WERI-Rb-1 (cell line): ENCODE measurements around the gene MED9.

Experiments
- DNase-seq: peaks from one replicate; pipeline ENCODE4 v3.0.0-alpha.2; 2020
- H3K27ac ChIP-seq: fragments of 250-450 bp; sonication (Bioruptor Pico); 2 replicates; pipeline ENCODE4 v1.5.1; 2020; ENCODE audit warnings: mild to moderate bottlenecking, moderate library complexity
- H3K27me3 ChIP-seq: fragments of 250-450 bp; sonication (Bioruptor Pico); 2 replicates; pipeline ENCODE4 v1.5.1; 2021; ENCODE audit warnings: mild to moderate bottlenecking, low read depth, moderate library complexity; ENCODE audit not compliant: insufficient read depth, severe bottlenecking
- H3K36me3 ChIP-seq: fragments of 250-450 bp; sonication (Bioruptor Pico); 2 replicates; pipeline ENCODE4 v1.5.1; 2020; ENCODE audit warnings: mild to moderate bottlenecking, moderate library complexity
- H3K4me3 ChIP-seq: 2 replicates; pipeline ENCODE4 v1.5.1; 2011; ENCODE audit warnings: low read depth, mild to moderate bottlenecking, control low read depth, low read length
- H3K9me3 ChIP-seq: fragments of 250-450 bp; sonication (Bioruptor Pico); 2 replicates; pipeline ENCODE4 v1.5.1; 2021; ENCODE audit warnings: mild to moderate bottlenecking, moderate library complexity; ENCODE audit not compliant: severe bottlenecking
- TF ChIP-seq, protein P1 (sequence below): IDR thresholded peaks from 2 replicates; pipeline ENCODE4 v1.5.1; 2011; ENCODE audit warnings: low read depth, mild to moderate bottlenecking, control low read depth, inconsistent platforms, low read length

MED9 gene

DNA sequence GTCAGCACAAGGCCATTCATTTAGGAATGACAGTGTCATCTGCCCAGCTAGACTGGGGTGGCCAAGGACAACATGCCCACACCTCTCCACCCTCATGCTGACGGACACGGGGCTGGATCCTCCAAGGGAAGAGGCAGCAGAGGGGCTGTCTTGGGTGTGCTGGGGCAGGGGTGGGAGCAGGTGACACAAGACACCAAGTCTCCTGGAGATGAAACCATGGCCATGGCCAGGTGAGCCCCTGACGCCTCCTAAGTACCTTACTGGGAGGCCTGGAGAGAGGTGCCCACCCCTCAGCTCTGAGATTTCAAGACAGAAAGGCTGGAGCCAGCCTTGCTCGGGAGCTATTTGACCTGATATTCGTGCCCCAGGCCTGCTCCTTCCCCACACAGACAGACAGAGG lies 28.4 kb downstream of the MED9 start:
- Histone ChIP-seq H3K4me3 (no peak overlapping the region), H3K36me3 (no peaks in the 10 kb centered on the region; the same call in 1 of the 2 replicates), H3K27me3 (no peaks in the 10 kb centered on the region), H3K9me3 (no peaks in the 10 kb centered on the region), H3K27ac (no peak overlapping the region)
- TF ChIP-seq, protein P1, sequence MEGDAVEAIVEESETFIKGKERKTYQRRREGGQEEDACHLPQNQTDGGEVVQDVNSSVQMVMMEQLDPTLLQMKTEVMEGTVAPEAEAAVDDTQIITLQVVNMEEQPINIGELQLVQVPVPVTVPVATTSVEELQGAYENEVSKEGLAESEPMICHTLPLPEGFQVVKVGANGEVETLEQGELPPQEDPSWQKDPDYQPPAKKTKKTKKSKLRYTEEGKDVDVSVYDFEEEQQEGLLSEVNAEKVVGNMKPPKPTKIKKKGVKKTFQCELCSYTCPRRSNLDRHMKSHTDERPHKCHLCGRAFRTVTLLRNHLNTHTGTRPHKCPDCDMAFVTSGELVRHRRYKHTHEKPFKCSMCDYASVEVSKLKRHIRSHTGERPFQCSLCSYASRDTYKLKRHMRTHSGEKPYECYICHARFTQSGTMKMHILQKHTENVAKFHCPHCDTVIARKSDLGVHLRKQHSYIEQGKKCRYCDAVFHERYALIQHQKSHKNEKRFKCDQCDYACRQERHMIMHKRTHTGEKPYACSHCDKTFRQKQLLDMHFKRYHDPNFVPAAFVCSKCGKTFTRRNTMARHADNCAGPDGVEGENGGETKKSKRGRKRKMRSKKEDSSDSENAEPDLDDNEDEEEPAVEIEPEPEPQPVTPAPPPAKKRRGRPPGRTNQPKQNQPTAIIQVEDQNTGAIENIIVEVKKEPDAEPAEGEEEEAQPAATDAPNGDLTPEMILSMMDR: no peak
- no peak for DNase-seq

DNA sequence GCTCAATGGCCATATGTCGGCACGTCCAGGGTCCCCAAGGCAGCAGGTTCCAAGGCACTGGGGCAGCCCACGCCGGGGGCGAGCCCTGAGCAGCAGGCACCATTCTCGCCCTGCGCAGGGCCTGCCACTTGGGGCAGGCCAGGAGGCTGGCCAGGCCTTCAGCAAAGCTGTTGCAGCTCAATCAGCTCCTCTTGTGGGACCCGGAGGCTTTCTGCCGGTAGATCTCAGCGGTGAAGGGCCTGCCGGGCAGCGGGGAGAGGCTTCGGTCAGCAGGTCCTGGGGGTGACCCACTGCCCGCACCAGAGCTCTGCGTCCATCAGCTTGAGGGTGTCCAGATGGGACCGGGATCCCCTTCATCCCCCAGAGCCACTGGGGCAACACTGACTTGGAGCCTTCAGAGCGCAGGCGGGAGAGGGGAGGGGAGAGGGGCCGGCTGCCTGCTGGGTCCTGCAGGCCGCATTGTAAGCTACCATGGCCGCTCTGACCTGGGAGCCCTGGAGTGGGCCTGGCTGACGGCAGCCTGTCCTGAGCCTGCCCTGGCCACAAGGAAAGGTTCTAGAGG lies 28.9 kb downstream of the MED9 start:
- no peak overlapping the region; the same call in 1 of the 2 replicates for H3K27ac ChIP-seq
- TF ChIP-seq, protein P1: peak; percentile 21; the same call in 1 of the 2 replicates
- DNase-seq: no peak

DNA sequence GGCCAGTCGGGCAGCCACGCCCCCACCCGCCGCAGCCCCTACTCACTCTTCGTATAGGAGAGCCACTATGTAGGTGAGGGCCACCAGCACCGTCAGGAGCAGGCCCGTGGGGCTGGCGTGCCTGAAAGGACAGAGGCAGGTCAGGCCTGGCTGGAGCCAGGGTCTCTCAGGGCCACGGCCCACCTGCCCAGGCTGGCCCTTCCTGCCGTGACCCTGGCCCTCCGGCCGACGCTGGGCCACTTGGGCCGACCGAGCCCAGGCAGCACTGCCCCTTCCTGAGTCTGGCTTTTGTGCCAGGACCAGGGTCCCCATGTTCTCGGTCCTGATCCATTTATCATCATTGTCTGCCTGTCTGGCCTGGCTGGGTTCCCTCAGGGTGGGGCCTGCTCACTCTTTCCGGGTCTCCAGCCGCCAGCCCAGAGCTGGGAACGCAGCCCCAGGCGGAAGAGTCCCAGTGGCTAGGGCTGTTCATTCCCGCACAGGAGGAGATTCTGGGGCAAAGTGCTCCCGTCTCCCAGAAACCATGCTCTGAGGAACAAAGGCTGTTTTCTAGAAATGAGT lies 29.5 kb downstream of the MED9 start:
- Histone ChIP-seq H3K9me3 (no peaks in the 10 kb centered on the region), H3K36me3 (no peaks in the 10 kb centered on the region; the same call in 1 of the 2 replicates), H3K27ac (no peak overlapping the region; the same call in 1 of the 2 replicates), H3K27me3 (no peaks in the 10 kb centered on the region), H3K4me3 (no peak overlapping the region)
- no peak for DNase-seq
- TF ChIP-seq, protein P1: no peak

More for the DNA sequence above, 28.9 kb downstream of the MED9 start:
- H3K36me3 ChIP-seq: no peaks in the 10 kb centered on the region; the same call in 1 of the 2 replicates
- no peaks in the 10 kb centered on the region for H3K27me3 ChIP-seq
- no peak overlapping the region for H3K4me3 ChIP-seq
- no peaks in the 10 kb centered on the region for H3K9me3 ChIP-seq

DNA sequence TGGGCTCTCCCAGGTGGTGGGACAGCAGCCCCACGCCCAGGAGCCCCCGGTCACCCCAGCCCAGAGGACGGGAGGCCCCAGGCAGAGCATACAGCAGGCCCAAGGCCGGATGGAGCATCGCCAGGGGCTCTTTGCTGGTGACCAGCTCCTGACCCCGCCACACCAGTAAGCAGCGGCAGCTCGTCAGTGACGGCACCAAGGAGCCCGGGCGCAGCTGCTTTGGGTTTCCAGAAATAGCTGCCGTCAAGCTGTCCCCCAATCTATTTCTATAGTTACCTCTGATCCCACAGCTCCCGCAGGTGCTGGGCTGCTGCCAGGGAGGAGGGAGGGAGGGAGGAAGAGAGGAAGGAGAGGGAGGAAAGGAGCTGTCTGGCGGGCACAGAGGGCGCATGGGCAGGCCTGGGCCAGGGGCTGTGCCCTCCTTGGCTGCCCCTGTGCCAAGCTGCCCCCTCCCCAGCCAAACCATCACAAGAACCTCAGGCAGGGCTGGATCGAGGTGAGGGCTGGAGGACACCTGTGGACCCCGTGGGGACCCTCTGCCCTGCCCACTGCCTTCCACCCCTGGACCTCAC lies 30.2 kb downstream of the MED9 start:
- TF ChIP-seq, protein P1: no peak
- no peak for DNase-seq
- Histone ChIP-seq H3K27ac (peak overlapping the region; percentile 33), H3K36me3 (no peaks in the 10 kb centered on the region; the same call in 1 of the 2 replicates), H3K9me3 (no peaks in the 10 kb centered on the region), H3K27me3 (no peaks in the 10 kb centered on the region), H3K4me3 (no peak overlapping the region)

DNA sequence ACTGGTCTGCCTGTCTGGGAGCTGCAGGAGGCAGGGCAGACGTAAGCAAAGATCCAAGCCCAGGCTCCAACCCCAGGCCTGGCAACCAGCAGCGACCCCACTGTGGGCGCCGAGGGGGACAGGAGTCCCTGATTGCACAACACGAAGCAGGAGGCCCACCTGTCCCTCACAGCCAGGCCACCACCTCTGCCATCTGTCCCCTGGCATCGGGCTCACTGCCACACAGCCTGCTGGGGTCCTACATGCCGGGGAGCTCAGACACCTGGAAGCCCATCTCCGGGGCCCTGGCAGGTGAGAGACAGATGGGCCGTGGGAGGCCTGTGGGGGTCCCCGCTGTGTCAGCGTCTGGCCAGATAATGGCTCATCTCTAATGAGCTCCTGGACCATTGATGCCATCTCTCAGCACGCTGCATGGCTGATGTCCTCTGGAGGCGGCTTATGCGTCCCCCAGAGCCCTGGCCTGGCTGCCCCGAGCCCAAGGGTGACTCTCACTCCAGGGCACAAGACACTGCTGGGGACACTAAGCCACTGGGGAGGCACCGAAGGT lies 30.7 kb downstream of the MED9 start:
- DNase-seq: peak; percentile 42

More for the DNA sequence above, 30.7 kb downstream of the MED9 start:
- TF ChIP-seq, protein P1: no peak
- Histone ChIP-seq H3K36me3 (no peaks in the 10 kb centered on the region; the same call in 1 of the 2 replicates), H3K9me3 (no peaks in the 10 kb centered on the region), H3K27ac (peak overlapping the region; percentile 33), H3K27me3 (no peaks in the 10 kb centered on the region), H3K4me3 (no peak overlapping the region)
